Gastroesophageal sphincter (tissue), 4 donors: Measurements from ENCODE around the gene AP2M1. TPM values are rescaled to one million over a fixed set of nuclear protein-coding genes. Genes with fewer than 3 reads are reported as not detected.

ENCODE experiments used
- ATAC-seq: fragments of 150-250 bp; one replicate; pipeline ENCODE4 v1.9.1; 2016; ENCODE audit warnings: mild to moderate bottlenecking, moderate library complexity
- H3K27ac ChIP-seq, 4 donors: fragments of 200-600 bp; sonication (generic) in 3 of 4; 1 replicate in 3 of 4; 2 replicates in 1 of 4; pipeline ENCODE4 v1.5.1; 2016 to 2019
- H3K27me3 ChIP-seq: fragments of 200-600 bp; sonication (generic); one replicate; pipeline ENCODE4 v1.5.1; 2019
- H3K36me3 ChIP-seq, 2 donors: fragments of 200-600 bp; sonication (generic); one replicate each; pipeline ENCODE4 v1.5.1; 2019; ENCODE audit warnings: control low read depth in 1 of 2
- H3K4me1 ChIP-seq, 3 donors: fragments of 200-600 bp; sonication (generic); 1 replicate in 2 of 3; 2 replicates in 1 of 3; pipeline ENCODE4 v1.5.1; 2016 to 2019; ENCODE audit warnings: control low read depth in 2 of 3
- H3K4me3 ChIP-seq, 2 donors: fragments of 200-600 bp; sonication (generic); one replicate each; pipeline ENCODE4 v1.5.1; 2019; ENCODE audit warnings: mild to moderate bottlenecking in 1 of 2, moderate library complexity in 1 of 2
- H3K9me3 ChIP-seq, 3 donors: fragments of 200-600 bp; sonication (generic); one replicate each; pipeline ENCODE4 v1.5.1; 2017 to 2019; ENCODE audit warnings: control low read depth in 2 of 3
- CTCF ChIP-seq, 4 experiments: fragments of 200-600 bp in 2 of 4; fragments of 450-650 bp in 2 of 4; sonication (generic) in 1 of 4; IDR thresholded peaks; one replicate each; pipeline ENCODE4 v1.5.1; 2017 to 2019; ENCODE audit warnings: antibody characterized with exemption in 4 of 4, mild to moderate bottlenecking in 2 of 4, moderate library complexity in 2 of 4
- EP300 ChIP-seq: sonication (generic); formaldehyde crosslinking; IDR thresholded peaks from one replicate; pipeline ENCODE4 v1.6.1; 2017; ENCODE audit warnings: antibody characterized with exemption, mild to moderate bottlenecking
- POLR2A ChIP-seq, 2 donors: fragments of 450-650 bp; IDR thresholded peaks; one replicate each; pipeline ENCODE4 v1.6.1; 2017; ENCODE audit warnings: antibody characterized with exemption in 2 of 2, mild to moderate bottlenecking in 2 of 2, moderate library complexity in 1 of 2
- POLR2AphosphoS5 ChIP-seq: sonication (generic); formaldehyde crosslinking; IDR thresholded peaks from one replicate; pipeline ENCODE4 v1.6.1; 2017; ENCODE audit warnings: antibody characterized with exemption
- WGBS, 2 donors: methylation state at CpG; one replicate each; pipeline ENCODE4 v1.1.5; 2018; ENCODE audit warnings: low coverage in 1 of 2; 5-methylcytosine and 5-hydroxymethylcytosine counted together
- total RNA-seq, 4 donors: library from RNA; depleted of rRNA; stranded (reverse); fragments of >200 nt; gene quantifications; one replicate each; pipeline ENCODE4 v1.1.0, GENCODE V29; 2016

Gene AP2M1
- total RNA-seq, 4 donors from 2014 or later, result 234 to 322 (median 288) TPM

GRCh38 chr3:184168363-184169120 lies 6.1 kb upstream of the AP2M1 start:
- Histone ChIP-seq H3K9me3 (no peaks in the 10 kb centered on the region), H3K4me1 (peaks cover 0 to 21% (median 0%) of the 10 kb centered on the region in 3 donors), H3K36me3 (peaks cover 0 to 92% of the 10 kb centered on the region in 2 donors), H3K27me3 (no peaks in the 10 kb centered on the region), H3K27ac (peak overlapping the region in 3 of 4 donors; percentile 43 to 60 (median 49)), H3K4me3 (no peak overlapping the region)
- ATAC-seq, result peak; percentile 39
- 33 to 43% methylated on average over 4 to 8 of the region's 9 CpGs for WGBS, 2 donors
- TF ChIP-seq CTCF (IDR thresholded peaks at IDR 0.05), result no peak
- no peak for TF ChIP-seq EP300
- TF ChIP-seq POLR2AphosphoS5, result no peak
- no peak for TF ChIP-seq POLR2A (IDR thresholded peaks at IDR 0.05)

GRCh38 chr3:184169896-184170875 lies 4.5 kb upstream of the AP2M1 start:
- no peak for ATAC-seq
- Histone ChIP-seq H3K9me3 (no peaks in the 10 kb centered on the region), H3K4me1 (peaks cover 0 to 16% (median 6%) of the 10 kb centered on the region in 3 donors), H3K4me3 (no peak overlapping the region), H3K36me3 (peaks cover 0 to 76% of the 10 kb centered on the region in 2 donors), H3K27ac (peak overlapping the region in 3 of 4 donors; percentile 37 to 60 (median 49)), H3K27me3 (no peaks in the 10 kb centered on the region)
- TF ChIP-seq POLR2AphosphoS5 (no peak), CTCF (IDR thresholded peaks at IDR 0.05) (no peak)
- WGBS, 2 donors, result 81 to 87% methylated on average over 3 to 14 of the region's 66 CpGs

GRCh38 chr3:184171562-184171961 lies 3.1 kb upstream of the AP2M1 start:
- Histone ChIP-seq H3K27me3 (no peaks in the 10 kb centered on the region), H3K27ac (peak overlapping the region in 2 of 4 donors; percentile 14 to 55), H3K4me3 (no peak overlapping the region), H3K9me3 (no peaks in the 10 kb centered on the region), H3K36me3 (peaks cover 0 to 62% of the 10 kb centered on the region in 2 donors), H3K4me1 (peaks cover 0 to 30% (median 9%) of the 10 kb centered on the region in 3 donors)
- WGBS, 2 donors, result 68% methylated on average over 2 of the region's 9 CpGs; no CpG with 5 or more reads in 1 of the 2 donors
- ATAC-seq, result no peak
- no peak for TF ChIP-seq CTCF (IDR thresholded peaks at IDR 0.05)
- TF ChIP-seq POLR2A (IDR thresholded peaks at IDR 0.05), result no peak
- TF ChIP-seq POLR2AphosphoS5, result no peak
- no peak for TF ChIP-seq EP300

GRCh38 chr3:184172681-184173373 lies 1.8 kb upstream of the AP2M1 start:
- ATAC-seq, result no peak
- Histone ChIP-seq H3K4me1 (peaks cover 3 to 43% (median 21%) of the 10 kb centered on the region in 3 donors), H3K27me3 (no peaks in the 10 kb centered on the region), H3K9me3 (no peaks in the 10 kb centered on the region), H3K36me3 (peaks cover 0 to 60% of the 10 kb centered on the region in 2 donors), H3K27ac (peak overlapping the region in 2 of 4 donors; percentile 55 to 69), H3K4me3 (no peak overlapping the region)
- TF ChIP-seq EP300 (no peak), POLR2A (IDR thresholded peaks at IDR 0.05) (no peak), POLR2AphosphoS5 (no peak), CTCF (IDR thresholded peaks at IDR 0.05) (no peak)
- WGBS, 2 donors, result 57 to 62% methylated on average over 5 of the region's 5 CpGs
